Activated CD8-positive, alpha-beta memory T cell treated with anti-CD3 and anti-CD28 coated beads for 36 hours (primary cell): ENCODE measurements around the gene WIPF1. TPM values are rescaled to one million over a fixed set of nuclear protein-coding genes. Genes with fewer than 3 reads are reported as not detected.

Source experiments
- CTCF ChIA-PET: fragments of 350-600 bp; sonication (Branson Sonifier 250); formaldehyde crosslinking; loops from one replicate; lab custom pipeline; 2021; ENCODE audit warnings: antibody characterized with exemption; lab: Charles Lee
- POLR2A ChIA-PET: fragments of 350-600 bp; sonication (Branson Sonifier 250); formaldehyde crosslinking; loops from one replicate; lab custom pipeline; 2021; ENCODE audit warnings: antibody characterized with exemption; lab: Charles Lee
- total RNA-seq, 2 experiments: library from RNA; stranded (reverse); gene quantifications; one replicate each; pipeline ENCODE4 v1.2.3, GENCODE V29; 2021

The WIPF1 gene
- total RNA-seq, 2 experiments from 2014 or later, result 346 to 350 TPM

DNA sequence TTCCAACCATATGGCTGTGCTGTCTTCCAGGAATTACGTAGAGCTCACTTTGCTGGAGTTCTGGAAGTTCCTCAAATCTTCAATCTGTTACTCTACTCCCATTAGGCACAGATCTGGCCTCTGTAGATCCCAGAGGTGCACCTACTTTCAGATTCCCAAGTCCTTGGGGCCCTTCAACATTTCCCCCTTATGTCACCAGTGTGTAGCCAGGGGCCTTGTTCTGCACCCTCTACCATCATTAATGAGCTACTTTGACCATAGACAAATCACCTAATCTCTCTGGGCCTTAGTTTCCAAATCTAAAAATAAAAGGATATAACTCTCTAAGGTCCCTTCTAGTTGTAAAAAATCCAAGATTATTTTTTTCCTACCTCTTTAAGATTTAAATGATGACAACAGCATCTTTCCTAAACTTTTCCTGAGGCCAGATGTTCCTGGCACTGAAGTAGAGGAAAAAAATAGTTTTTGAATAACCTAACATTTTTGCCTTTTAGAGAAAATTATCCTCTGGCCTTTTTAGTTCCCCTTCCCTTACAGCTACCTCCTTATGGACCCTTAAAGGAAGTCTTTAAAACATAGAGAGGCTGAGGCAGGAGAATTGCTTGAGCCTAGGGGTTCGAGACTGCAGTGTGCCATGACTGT lies 31.0 kb upstream of the WIPF1 start:
- ChIA-PET CTCF (interaction anchor here (1.2 kb wide), 1 partner anchor 9 kb away, joined by 6 read pairs; no protein-coding TSS in a partner anchor), POLR2A (no interaction called here)

- CTCF ChIA-PET, result no interaction called here
- POLR2A ChIA-PET, result interaction anchor here (1.1 kb wide), 1 partner anchor 31 kb away, joined by 4 read pairs; no protein-coding TSS in a partner anchor
Measured at GRCh38 chr2:174627216-174627615, 29.6 kb upstream of the WIPF1 start.

GRCh38 chr2:174624895-174625430 lies 27.4 kb upstream of the WIPF1 start:
- ChIA-PET POLR2A (no interaction called here), CTCF (interaction anchor here (0.9 kb wide), 1 partner anchor 162 kb away, joined by 3 read pairs; no protein-coding TSS in a partner anchor)

DNA sequence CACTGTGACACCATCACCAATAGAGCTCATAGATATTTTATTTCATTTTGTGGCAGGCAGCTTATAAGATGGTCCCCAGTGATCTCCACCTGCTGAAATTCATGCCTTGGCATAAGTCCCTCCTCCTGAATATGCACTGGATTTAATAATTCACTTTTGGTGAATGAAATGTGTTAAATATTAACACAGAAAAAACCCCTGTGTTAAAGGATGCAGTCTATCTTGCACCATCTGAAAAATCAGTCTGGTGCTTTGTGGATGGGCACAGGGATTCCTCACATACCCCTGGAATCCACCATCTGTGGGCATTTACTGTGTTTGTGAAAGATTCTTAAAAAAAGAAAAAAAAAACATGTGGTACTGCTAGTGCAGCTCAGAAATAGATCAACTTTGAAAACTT lies 26.1 kb upstream of the WIPF1 start:
- ChIA-PET CTCF (interaction anchor here (1.2 kb wide), 1 partner anchor 15 kb away, joined by 3 read pairs; no protein-coding TSS in a partner anchor), POLR2A (no interaction called here)

DNA sequence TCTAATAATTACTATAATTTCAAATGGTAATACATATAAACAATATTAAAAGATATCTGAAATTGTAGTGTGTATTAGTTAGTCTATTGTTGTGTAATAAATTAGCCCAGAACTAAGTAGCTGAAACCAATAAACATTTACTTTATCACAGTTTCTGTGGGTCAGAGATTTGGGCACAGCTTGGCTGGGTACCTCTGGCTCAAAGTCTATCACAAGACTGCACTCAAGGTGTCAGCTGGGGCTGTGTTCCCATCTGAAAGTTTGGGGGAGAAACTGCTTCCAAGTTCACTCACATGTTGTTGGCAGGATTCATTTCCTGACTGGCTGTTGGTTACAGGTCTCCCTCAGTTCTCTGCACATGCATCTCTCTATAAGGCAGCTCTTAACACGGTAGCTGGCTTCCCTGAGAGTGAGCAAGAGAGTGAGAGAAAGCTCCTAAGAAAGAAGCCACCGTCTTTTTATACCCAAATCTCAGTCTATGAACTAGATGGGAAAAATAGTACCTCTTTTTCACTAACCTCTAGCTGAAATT lies 25.6 kb upstream of the WIPF1 start:
- POLR2A ChIA-PET, result no interaction called here
- CTCF ChIA-PET, result interaction anchor here (1.2 kb wide), 1 partner anchor 14 kb away, joined by 3 read pairs; no protein-coding TSS in a partner anchor

GRCh38 chr2:174621323-174621722 lies 23.7 kb upstream of the WIPF1 start:
- POLR2A ChIA-PET, result no interaction called here
- CTCF ChIA-PET, result interaction anchor here (0.7 kb wide), 1 partner anchor 136 kb away, joined by 5 read pairs; no protein-coding TSS in a partner anchor

- POLR2A ChIA-PET, result interaction anchor here (1.6 kb wide), 1 partner anchor 9 kb away, joined by 5 read pairs; no protein-coding TSS in a partner anchor
- CTCF ChIA-PET, result interaction anchor here (1.0 to 1.4 kb wide), 2 partner anchors 15 to 69 kb away, joined by 3 to 4 read pairs; no protein-coding TSS in a partner anchor
Measured at GRCh38 chr2:174618179-174618578, 20.6 kb upstream of the WIPF1 start.

DNA sequence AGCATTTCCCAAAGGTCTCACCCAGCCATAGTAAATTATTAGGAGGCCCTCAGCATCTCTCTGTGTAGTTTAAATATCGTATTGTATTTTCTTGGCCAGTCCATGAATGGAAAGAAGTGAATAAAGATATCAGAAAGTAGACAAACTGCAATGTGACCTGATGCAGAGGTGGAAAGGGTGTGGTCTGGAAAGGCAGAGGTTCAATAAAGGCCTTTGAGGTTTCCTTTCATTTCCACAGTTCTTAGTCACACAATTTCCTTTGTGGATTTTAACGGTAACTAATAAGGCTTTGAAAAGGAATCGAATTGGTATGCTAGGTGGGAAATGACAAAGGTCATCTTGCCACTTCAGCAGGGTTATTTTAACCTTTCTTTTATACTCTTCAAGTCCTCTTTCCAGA lies 20.1 kb upstream of the WIPF1 start:
- ChIA-PET CTCF (interaction anchor here (0.6 to 1.0 kb wide), 2 partner anchors 16 to 17 kb away, joined by 3 read pairs; no protein-coding TSS in a partner anchor), POLR2A (interaction anchor here (1.6 kb wide), 1 partner anchor 9 kb away, joined by 5 read pairs; no protein-coding TSS in a partner anchor)

DNA sequence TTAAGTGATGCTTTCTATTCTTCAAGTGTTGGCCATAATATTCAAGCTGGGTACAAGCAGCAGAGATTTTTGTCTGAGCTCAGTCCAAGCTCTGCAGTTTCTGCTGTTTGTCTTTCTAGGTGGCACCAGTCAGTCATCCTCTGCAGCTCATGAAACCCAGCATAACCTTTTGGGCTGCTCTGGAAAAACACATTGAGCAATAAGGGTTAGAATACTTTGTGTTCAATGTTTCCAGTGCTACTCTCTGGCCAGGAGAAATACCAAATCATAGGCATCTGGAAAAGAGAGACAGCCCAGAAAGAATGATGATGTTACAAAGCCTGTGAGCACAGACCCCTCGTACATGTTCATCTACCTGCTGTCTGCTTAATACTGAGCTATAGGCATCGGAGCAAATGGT lies 19.5 kb upstream of the WIPF1 start:
- ChIA-PET POLR2A (interaction anchor here (1.6 kb wide), 1 partner anchor 8 kb away, joined by 5 read pairs; no protein-coding TSS in a partner anchor), CTCF (interaction anchor here (0.6 to 1.0 kb wide), 2 partner anchors 16 to 17 kb away, joined by 3 read pairs; no protein-coding TSS in a partner anchor)

DNA sequence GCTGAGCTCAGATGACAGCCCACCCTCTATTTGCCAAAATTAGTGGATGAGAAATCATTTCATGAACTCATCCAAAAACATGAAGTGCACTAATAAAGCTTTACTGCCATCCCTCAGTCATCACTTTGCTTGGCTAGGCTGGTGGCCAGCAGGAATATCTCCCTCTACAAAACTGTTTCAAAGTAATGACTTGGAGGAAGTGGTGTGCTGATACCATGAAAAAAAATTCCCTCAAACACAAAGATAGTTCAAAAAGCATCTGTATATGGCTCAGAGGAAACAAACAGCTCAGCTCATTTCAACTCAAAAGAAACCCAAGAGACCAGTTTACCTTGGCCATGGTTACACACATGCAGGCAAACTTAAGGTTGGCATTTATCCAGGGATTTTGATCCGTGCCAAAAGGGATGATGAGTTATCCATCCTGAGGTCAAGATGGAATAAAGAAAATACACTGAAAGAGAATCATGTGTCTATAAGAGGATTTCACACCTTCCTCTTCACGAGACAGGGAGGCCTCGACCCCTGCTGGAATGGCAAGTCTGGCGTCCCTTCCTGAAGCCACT lies 18.4 kb upstream of the WIPF1 start:
- POLR2A ChIA-PET, result interaction anchor here (1.2 kb wide), 1 partner anchor 18 kb away, joined by 6 read pairs; the partner anchor contains the start of gene WIPF1
- CTCF ChIA-PET, result interaction anchor here (0.9 to 1.3 kb wide), 2 partner anchors 8 to 13 kb away, joined by 3 read pairs; no protein-coding TSS in a partner anchor

DNA sequence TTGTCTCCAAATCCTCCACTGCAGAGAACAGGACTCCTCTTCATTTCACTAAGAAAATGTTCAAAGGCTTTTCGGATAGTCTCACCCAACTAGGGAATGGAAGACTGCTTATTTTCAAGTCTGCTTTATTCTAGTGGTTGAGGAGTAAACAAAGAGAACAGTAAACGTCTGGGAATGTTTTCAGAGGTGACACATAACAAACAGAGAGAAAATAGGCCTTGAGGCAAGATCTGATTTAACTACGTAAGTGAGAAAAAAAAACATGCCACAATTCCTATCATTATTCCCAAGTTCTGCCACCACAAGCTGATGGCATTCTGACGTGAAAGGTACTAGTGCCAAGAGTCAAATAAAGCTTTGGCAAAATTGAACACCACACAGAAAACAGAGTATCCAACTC lies 16.7 kb upstream of the WIPF1 start:
- ChIA-PET CTCF (interaction anchor here (0.9 to 1.7 kb wide), 2 partner anchors 11 to 15 kb away, joined by 3 to 4 read pairs; no protein-coding TSS in a partner anchor), POLR2A (no interaction called here)

DNA sequence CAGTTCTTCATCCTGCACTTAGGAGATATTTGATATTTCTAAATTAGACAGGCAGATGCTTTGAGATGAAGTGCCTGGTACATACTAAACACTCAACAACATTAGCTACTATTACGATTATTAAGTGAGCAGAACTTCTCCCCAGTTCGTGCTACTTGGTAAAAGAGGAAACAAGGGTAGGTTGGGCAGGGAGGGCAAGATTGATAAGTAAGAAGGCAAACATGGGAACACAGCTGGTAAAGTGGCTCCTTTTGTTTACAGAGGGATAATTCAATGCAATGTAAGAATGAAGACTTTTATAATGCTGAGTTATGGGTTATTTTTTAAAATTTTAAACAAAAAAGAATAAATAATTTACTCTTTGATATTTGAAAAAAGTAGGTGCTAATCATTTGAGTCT lies 15.9 kb upstream of the WIPF1 start:
- CTCF ChIA-PET, result interaction anchor here (1.7 kb wide), 1 partner anchor 10 kb away, joined by 4 read pairs; no protein-coding TSS in a partner anchor
- POLR2A ChIA-PET, result interaction anchor here (0.6 kb wide), 1 partner anchor 650 kb away, joined by 3 read pairs; no protein-coding TSS in a partner anchor

DNA sequence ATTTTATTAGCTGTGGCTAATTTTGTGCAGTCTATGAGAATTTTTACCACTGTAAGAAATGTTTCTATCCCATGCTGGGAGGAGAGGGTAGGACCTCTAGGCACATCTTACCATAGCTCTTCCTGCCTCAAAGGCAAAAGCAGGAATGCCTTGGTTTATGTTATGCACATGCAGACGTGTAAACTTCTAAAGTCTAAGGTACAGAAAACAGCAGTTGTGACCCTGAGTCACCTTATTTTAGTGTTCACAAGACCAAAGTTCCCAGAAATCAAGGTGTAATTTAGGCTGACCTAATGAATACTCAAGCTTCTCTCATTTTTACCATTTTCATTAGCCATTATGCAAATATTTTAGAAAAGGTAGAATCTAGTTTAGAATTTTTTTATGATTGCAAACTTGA lies 15.4 kb upstream of the WIPF1 start:
- CTCF ChIA-PET, result interaction anchor here (0.7 to 1.7 kb wide), 2 partner anchors 10 to 75 kb away, joined by 3 to 4 read pairs; no protein-coding TSS in a partner anchor
- POLR2A ChIA-PET, result no interaction called here

DNA sequence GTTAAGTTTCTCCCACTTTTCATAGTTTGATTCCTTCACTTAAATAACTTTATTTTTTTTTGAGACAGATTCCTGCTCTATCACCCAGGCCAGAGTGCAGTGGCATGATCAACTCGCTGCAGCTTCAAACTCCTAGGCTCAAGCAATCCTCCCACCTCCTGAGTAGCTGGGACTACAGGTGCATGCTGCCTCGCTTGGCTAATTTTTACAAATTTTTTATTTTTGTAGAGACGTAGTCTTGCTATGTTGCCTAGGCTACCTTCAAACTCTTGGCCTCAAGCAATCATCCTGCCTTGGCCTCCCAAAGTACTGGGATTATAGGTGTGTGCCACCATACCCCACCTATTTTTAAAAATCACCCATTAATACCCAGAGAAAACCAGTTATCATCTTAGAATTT lies 14.2 kb upstream of the WIPF1 start:
- POLR2A ChIA-PET, result no interaction called here

DNA sequence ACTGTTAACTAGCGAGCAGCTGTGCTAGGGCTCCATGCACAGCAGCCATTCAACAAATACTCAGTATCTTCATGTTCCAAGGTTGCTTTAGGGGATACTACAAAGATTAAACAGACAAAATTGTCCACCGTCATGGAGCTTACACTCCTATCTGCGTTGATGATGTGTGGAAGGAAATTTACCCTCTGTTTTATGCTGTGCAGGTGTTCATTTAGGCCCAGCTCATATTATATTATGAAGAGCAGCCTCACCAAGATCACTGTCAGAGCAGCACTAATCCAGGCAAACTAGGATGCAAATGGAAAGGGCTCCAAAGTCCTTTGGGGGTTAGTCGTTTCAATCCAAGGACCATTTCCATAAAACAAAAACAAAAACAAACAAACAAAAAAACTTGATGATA lies 13.4 kb upstream of the WIPF1 start:
- ChIA-PET POLR2A (interaction anchor here (1.1 kb wide), 1 partner anchor 22 kb away, joined by 4 read pairs; no protein-coding TSS in a partner anchor), CTCF (interaction anchor here (1.1 to 2.9 kb wide), 6 partner anchors 17 to 120 kb away, joined by 3 to 12 read pairs (median 5); no protein-coding TSS in a partner anchor)

More for the DNA sequence above, 14.2 kb upstream of the WIPF1 start:
- CTCF ChIA-PET, result interaction anchor here (2.9 kb wide), 1 partner anchor 17 kb away, joined by 11 read pairs; no protein-coding TSS in a partner anchor

- CTCF ChIA-PET, result interaction anchor here (1.0 to 2.9 kb wide), 7 partner anchors 13 to 120 kb away, joined by 3 to 12 read pairs (median 5); partner anchors contain the start of gene WIPF1
- POLR2A ChIA-PET, result interaction anchor here (0.6 to 1.2 kb wide), 3 partner anchors 16 to 25 kb away, joined by 3 to 4 read pairs (median 3); no protein-coding TSS in a partner anchor
Measured at GRCh38 chr2:174610243-174610995, 12.8 kb upstream of the WIPF1 start.

DNA sequence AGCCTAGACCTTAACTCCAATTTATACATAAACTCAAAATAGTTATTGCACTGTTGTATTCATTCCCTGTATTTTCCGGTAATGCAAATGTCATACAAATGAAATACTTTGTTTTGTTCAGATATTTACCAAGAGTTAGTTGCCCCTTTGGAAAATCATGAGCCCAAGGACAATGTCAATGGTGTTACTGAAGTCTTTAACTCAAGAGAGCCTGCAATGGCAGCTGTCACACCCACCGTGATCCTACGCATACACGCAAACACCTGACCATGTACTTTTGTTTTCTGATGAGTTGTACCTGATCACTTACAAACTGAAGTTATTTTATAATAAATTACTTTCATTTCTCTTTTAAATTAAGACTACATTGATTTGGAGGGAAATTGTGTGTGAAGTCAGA lies 11.7 kb upstream of the WIPF1 start:
- CTCF ChIA-PET, result interaction anchor here (1.0 to 2.9 kb wide), 6 partner anchors 12 to 79 kb away, joined by 4 to 12 read pairs (median 7); partner anchors contain the start of gene WIPF1

More for the DNA sequence above, 11.7 kb upstream of the WIPF1 start:
- POLR2A ChIA-PET, result interaction anchor here (0.7 to 1.7 kb wide), 3 partner anchors 8 to 23 kb away, joined by 3 to 6 read pairs (median 5); partner anchors contain the start of gene WIPF1
